GM04503 (cell line): ENCODE data around the gene ARHGAP21.
"Not testable (repeated sequence)": the region's sequence is repeated elsewhere in the genome, so short reads cannot be mapped to it uniquely, and the experiment has no call there.

Source experiments
- DNase-seq: peaks from one replicate; pipeline ENCODE4 v3.0.0-alpha.2; 2012; ENCODE audit warnings: low read depth

Gene ARHGAP21

DNA sequence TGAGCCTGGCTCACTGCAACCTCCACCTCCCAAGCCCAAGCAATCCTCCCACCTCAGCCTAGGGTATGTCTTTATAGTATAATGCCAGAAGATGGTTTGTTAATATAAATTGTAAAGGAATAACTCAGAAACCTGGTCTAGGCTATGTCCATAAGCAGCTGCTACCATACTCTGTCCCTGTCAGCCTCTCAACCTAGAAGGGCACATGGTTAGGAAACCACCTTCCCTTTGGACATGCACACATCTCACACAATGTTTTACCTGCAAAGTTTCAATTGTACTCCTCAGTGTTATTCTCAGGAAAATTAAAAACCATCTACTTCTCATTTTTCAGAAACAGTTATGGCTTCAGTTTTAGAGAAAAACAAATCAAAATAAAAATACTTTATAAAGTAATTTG, 40.1 kb downstream of the ARHGAP21 start:
- DNase-seq = no peak

- no peak for DNase-seq
These were observed 42.1 kb downstream of the ARHGAP21 start for GRCh38 chr10:24681572-24682088.

GRCh38 chr10:24680647-24681524, 42.8 kb downstream of the ARHGAP21 start:
- peak; percentile 31 for DNase-seq

DNA sequence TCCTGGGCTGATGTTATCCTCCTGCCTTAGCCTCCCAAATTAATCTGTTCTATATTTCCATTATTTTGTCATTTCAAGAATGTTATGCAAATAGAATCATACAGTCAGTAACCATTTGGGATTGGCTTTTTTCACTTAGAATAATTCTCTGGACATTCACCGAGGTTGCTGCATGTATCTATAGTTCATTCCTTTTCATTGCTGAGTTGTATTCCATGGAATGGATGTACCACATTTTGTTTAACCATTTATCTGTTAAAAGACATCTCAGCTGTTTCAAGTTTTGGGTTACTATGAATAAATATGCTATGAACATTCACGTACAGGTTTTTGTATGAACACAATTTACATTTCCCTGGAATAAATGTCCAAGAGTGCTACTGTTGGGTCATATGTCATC, 44.9 kb downstream of the ARHGAP21 start:
- DNase-seq = no peak

- DNase-seq = no peak
These were observed 48.6 kb downstream of the ARHGAP21 start for GRCh38 chr10:24674892-24675632.

GRCh38 chr10:24670964-24671670, 52.6 kb downstream of the ARHGAP21 start:
- DNase-seq = no peak

DNA sequence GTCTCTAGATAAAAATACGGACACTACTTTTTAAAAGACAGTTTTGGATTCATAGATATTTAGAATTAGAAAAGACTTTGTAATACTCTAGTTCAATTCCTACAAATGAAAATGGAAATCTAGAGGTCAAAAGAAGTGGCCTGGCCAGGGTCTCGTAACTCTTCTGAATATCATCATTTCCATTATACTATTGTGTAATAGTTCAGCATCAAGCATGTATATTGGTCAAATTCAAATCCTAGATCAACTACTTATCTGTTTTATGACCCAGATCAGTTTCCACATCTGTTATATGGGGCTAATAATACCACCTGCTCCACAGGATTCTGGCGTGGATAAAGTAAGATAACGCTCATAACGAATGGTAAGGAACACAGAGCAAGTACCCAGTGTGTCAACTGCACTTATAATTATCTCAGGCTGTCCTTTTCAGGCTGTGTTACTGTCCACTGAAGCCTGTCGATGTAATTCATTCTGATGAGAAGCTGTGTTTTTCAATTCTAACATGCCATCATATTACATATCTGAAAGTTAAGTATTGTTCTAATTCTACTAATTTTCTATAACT, 54.3 kb downstream of the ARHGAP21 start:
- DNase-seq = no peak

DNA sequence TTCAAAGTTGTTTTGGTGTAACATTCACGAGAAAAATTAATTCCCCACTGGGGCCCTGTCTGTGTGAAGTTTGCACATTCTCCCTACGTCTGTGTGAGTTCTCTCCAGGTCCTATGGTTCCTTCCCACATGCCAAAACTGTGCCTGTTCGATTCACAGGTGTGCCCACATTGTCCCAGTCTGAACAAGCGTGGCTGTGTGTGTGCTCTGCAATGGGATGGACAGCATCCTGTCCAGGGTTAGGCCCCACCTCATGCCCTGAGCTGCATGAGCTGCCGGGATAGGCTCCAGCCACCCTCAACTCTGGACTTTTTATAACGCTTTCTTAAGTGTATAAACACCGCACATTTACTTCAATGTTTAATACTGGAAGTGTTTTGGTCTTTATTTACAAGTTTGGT, 55.4 kb downstream of the ARHGAP21 start:
- DNase-seq = no peak

GRCh38 chr10:24664991-24665390, 58.7 kb downstream of the ARHGAP21 start:
- DNase-seq = no peak

DNA sequence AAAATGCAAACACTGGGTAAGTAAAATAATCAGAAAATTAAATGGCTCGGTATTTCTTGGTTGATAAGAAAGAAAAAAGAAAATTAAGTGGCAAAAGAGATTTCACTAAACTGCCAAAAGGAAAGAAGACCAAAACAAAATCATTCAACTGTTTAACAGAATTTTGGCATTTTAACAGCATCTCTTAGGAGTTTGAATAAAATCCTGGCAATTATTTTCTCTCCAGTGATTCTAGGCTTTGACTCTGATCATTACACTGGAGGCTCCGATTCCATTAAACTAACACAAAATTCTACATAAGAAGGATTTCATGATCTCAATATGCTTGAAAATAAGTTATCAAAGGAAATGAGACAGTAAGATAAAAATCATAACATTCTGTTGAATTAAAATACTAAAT, 62.3 kb downstream of the ARHGAP21 start:
- no peak for DNase-seq

DNA sequence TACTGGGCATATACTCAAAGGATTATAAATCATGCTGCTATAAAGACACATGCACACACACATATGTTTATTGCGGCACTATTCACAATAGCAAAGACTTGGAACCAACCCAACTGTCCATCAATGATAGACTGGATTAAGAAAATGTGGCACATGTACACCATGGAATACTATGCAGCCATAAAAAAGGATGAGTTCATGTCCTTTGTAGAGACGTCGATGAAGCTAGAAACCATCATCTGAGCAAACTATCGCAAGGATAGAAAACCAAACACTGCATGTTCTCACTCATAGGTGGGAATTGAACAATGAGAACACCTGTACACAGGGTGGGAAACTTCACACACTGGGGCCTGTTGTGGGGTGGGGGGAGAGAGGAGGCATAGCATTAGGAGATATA, 65.4 kb downstream of the ARHGAP21 start:
- not testable (repeated sequence) for DNase-seq

DNA sequence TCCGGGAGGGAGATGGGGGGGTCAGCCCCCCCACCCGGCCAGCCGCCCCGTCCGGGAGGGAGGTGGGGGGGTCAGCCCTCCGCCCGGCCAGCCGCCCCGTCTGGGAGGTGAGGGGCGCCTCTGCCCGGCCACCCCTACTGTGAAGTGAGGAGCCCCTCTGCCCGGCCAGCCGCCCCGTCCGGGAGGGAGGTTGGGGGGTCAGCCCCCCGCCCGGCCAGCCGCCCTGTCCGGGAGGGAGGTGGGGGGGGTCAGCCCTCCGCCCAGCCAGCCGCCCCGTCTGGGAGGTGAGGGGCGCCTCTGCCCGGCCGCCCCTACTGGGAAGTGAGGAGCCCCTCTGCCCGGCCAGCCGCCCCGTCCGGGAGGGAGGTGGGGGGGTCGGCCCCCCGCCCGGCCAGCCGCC, 67.4 kb downstream of the ARHGAP21 start:
- DNase-seq = not testable (repeated sequence)

DNA sequence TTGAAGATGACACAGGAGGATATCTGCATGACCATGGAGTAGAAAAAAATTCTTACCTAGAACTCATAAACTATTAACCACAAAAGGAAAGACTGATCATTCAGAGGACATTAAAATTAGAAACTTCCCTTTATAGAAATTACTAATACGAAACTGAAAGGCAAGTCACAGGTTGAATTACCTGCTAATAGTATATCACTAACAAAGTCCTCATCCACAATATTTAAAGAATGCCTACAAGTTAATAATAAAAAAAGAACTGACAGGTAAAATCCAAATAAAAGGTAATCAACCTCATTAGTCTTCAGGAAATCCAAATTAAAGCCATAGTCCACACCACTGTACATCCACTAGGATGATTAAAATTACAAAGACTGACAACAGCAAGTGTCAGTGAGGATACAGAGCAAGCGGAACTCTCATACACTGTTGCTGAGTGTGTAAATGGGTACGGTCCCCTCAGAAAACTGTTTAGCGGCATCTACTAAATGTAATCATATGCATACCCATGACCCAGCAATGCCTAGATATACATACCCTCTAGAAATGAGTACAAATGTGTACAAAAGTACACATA, 71.2 kb downstream of the ARHGAP21 start:
- no peak for DNase-seq

- DNase-seq = no peak
These were observed 71.8 kb downstream of the ARHGAP21 start for GRCh38 chr10:24651923-24652322.

DNA sequence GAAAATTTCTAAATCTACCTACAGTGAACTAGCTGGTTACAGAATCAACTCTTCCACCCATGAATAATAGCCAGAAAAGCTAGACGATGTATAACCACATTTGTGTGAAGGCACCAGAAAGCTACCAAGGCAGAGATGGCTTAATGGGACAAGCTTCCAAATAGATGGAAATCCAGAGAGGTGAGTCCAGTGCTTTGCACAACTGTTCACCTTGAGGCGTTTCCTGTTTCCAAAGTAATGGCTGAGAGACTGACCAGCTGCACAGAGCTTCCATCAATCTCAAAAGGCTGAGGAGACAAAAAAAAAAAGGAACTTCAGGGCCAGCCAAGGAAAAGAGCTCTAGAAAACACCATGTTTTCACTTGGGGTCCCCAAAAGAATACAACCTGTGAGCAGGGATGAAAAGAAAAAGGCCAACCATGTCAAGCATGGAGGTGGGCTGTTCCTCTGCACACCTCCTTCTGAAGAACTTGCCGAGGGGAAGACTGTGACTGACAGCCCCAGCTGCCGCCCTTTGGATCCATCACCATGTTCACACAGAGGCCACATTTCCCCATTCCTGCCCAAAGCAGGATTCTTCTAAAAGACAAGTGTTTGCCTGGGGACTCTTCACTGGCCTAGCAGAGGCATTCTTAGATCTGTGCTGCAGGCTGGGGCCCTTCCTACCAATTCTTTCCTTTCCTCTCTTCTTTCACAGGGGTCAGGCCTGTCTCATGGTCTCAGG, 72.9 kb downstream of the ARHGAP21 start:
- no peak for DNase-seq

- DNase-seq = no peak
These were observed 77.9 kb downstream of the ARHGAP21 start for GRCh38 chr10:24645784-24646183.

GRCh38 chr10:24645022-24645421, 78.7 kb downstream of the ARHGAP21 start:
- no peak for DNase-seq

DNA sequence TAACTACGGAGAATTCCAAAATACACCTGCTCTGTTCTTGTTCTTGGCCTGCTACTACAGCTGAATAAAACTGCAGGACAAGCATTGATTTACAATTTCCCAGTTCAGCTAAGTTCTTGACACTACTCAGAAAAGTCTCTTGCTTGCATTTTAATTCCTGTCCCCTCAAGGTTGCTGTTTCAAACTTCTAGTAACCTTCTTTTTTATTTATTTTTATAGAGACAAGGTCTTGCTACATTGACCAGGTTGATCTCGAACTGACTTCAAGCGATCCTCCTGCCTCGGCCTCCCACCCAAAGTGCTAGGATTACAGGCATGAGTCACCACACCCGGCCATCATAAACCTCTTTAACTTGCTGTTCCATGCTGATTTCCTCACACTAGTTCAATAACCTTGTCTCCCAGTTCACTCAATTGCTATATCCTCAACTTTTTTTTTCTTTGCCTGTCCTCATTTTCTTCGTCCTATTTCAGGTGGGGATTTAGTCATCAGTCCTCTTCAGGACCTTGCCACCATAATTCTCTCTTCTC, 79.9 kb downstream of the ARHGAP21 start:
- no peak for DNase-seq

GRCh38 chr10:24642921-24643678, 80.6 kb downstream of the ARHGAP21 start:
- peak; percentile 54 for DNase-seq

- no peak for DNase-seq
These were observed 84.6 kb downstream of the ARHGAP21 start for GRCh38 chr10:24639124-24639523.
